ENCODE data around the gene CASQ2.

Gene CASQ2

GRCh38 chr1:115768549-115768948 lies at the start of gene CASQ2:
Gene CASQ2 (minus strand): TSS chr1:115768714. CDS start chr1:115768541, 173 bp downstream.
- no peak for DNase-seq (ENCODE audit: low read depth in 2 of 2)

DNA sequence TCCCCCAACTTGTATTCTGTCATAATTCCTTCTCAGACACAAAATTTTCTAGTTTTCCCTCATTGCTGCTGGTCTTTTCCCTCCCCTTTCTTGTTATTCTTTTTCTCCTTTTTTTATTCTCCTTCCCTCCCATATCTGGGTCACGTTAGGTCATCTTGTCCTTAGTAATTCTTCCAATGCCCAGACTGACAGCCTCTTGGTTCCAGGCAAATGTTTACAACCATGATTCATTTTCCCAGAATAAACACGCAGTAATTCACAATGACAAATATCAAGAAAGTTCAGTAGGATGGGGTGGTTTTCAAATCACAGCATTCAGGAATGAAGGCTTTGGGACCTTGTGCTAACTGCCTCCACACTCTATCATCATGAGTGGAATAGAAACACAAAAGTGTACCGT lies 47.2 kb upstream of the CASQ2 start:
- no peak for DNase-seq (ENCODE audit: low read depth in 2 of 2)

DNA sequence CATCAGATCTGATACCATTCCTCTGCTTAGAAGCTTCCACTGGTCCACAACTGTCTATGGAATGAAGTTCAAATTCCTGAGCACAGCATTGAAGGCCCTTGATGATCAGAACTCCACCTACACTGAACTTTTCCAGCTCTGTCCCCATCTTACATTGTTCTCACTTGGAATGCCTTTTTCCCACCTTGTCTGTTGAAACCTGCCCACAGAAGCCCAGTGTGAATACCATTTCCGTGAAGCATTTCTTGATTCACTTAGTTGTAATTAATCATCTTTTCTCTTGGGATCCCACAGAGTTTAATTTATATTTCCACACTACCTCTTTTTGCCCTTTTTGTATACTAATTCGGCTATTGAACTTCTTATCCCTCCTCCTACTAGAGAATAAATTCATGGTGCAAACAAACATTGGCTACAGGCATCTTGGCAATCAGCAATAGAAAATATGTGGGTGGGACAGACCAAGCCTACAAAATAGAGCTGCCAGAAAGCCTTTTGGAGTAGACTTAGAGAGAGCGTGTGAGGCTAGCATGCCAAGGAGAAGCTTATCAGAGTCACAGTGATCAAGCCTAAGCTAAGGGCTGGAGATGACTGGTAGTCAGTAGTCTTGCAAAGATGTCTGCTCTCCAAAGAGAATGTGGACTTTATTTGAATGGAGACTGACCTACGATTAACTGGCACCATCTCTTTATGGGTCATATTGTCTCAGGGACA lies 46.3 kb upstream of the CASQ2 start:
- DNase-seq (ENCODE audit: low read depth in 2 of 2) = no peak

GRCh38 chr1:115813727-115814126 lies 45.2 kb upstream of the CASQ2 start:
- DNase-seq (ENCODE audit: low read depth in 2 of 2) = no peak

DNA sequence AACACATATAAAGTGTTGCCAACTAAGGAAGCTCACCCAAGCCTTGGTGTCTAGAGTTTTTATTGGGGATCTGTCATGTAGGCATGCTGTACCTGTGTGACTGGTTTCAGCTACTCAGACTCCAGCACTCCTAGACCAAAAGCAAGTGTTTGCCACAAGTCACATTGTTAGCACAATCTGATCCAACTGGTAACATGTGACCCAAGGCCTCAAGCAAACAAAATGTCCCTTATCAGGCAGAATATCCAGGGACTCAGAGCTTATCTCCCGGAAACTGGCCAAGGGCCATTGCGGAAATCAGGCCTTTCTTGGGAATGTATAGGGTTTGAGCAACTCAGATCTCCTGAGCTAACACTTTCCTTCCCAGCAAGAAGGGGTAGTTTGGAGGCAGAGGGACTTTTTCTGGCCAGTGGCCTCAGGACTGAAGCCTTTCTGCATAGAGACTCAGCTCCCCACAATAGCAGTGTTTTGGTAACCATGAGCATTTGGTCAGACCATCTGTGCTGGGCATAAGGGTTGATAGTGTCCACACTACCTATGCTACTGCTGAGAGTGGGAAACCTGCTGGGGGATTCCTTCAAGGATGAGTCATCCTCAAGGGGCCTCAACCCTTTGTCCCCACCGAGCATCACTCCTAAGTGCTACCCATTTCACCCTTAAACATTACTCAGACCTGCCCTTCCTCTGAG lies 42.8 kb upstream of the CASQ2 start:
- DNase-seq (ENCODE audit: low read depth in 2 of 2) = no peak

DNA sequence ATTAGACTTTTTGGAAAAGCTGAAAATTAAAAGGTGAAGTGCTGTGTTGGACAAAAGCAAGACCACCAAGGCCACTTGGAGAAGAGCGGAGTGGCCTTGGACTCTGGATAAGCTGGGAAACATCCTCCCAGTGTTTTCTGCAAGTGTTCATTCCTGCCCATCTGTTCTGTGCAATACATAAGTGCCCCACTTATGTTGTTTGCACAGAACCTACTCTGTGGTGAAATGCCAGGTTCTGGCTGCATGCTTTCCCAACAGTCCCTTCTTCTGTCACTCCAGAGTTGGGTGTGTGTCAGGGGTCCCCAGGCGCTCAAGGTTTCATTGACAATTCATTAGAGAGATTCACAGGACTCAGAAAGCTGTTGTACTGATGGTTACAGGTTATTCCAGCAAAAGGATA lies 42.1 kb upstream of the CASQ2 start:
- DNase-seq (ENCODE audit: low read depth in 2 of 2) = no peak

GRCh38 chr1:115809847-115810246 lies 41.3 kb upstream of the CASQ2 start:
- DNase-seq (ENCODE audit: low read depth in 2 of 2) = no peak

GRCh38 chr1:115809076-115809475 lies 40.6 kb upstream of the CASQ2 start:
- DNase-seq (ENCODE audit: low read depth in 2 of 2) = no peak

GRCh38 chr1:115807723-115808122 lies 39.2 kb upstream of the CASQ2 start:
- DNase-seq (ENCODE audit: low read depth in 2 of 2) = peak in 1 of 2 donors; percentile 11

- no peak for DNase-seq (ENCODE audit: low read depth in 2 of 2)
Observed at GRCh38 chr1:115805597-115805996, 37.1 kb upstream of the CASQ2 start.

DNA sequence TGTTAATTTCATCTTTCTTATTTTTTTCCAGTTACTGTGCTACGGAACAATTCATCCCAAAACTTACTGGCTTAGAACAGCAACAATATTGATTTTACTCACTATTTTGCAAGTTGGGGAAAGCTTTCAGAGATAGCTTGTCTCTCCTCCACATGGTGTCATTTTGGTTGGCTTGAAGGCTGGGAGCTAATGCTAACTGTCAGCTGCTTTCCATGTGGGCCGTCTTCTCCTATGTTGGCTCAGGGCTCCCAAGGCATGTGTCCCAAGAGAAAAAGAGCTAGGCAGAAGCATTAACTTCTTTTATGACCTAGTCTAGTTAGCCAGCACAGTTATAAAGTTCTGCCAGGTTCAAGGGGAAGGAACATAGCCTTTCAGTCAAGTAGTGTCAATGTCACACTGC lies 33.9 kb upstream of the CASQ2 start:
- DNase-seq (ENCODE audit: low read depth in 2 of 2) = no peak

DNA sequence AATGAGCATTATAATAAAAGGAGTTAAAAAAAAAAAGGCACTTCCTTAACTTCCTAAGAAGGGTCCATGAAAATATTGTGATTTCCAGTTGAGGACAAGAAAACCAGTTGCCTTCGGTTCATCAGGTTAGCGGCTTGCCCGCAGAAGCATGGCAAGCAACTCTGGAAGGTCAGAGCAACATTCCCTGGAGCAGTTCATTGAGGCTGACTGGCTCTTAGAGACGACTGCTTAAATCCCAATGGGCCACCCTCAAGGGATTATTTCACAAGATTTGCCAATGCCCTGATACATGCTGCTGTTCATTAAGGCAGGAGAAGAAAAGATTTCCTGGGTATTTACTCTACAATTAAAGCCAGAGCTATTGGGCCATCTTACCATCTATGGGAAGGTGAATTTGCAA lies 29.0 kb upstream of the CASQ2 start:
- DNase-seq (ENCODE audit: low read depth in 2 of 2) = no peak

DNA sequence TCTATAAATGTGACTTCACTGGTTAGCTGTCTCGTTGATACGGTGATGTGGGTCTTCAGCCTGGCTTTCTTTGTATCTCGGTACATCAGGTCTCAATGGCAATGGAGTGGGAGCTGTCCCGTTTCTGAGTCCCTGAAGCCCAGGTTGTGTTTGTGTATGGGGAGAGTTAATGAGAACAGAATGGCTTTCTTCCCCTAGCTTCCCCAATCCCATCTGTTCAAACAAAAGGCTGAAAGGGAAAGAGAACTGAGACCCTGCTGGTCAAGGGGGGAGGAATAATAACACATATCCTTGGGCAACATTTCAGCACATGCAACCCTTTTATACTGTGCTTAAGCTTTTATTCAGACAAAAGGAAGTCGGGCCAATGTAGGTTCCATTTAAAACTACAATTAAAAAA lies 28.4 kb upstream of the CASQ2 start:
- no peak for DNase-seq (ENCODE audit: low read depth in 2 of 2)

DNA sequence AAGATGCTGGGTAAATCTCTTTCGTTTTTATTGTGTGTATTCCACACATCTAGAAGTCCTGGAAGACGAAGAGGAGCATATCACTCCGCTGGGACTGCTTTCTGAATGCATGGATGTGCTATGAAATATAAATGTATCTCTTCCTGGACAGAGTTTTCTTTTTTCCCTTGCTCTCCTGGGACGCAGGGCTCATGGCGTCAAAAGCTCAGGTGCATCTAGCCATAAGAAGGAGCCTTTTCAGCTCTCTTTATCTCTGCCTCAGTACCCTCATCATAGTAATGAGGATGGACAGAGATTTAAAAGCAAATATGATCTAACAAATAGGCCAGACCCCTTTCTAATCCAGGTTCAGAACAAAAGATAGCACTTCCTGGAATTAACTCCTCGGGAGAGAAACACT lies 27.5 kb upstream of the CASQ2 start:
- DNase-seq (ENCODE audit: low read depth in 2 of 2) = no peak

- DNase-seq (ENCODE audit: low read depth in 2 of 2) = no peak
Observed at GRCh38 chr1:115794976-115795639, 26.6 kb upstream of the CASQ2 start.

GRCh38 chr1:115793162-115793561 lies 24.6 kb upstream of the CASQ2 start:
- DNase-seq (ENCODE audit: low read depth in 2 of 2) = no peak

- no peak for DNase-seq (ENCODE audit: low read depth in 2 of 2)
Observed at GRCh38 chr1:115791816-115792215, 23.3 kb upstream of the CASQ2 start.

- DNase-seq (ENCODE audit: low read depth in 2 of 2) = no peak
Observed at GRCh38 chr1:115790846-115791245, 22.3 kb upstream of the CASQ2 start.

GRCh38 chr1:115790356-115790755 lies 21.8 kb upstream of the CASQ2 start:
- no peak for DNase-seq (ENCODE audit: low read depth in 2 of 2)

GRCh38 chr1:115783311-115783710 lies 14.8 kb upstream of the CASQ2 start:
- DNase-seq (ENCODE audit: low read depth in 2 of 2) = no peak

GRCh38 chr1:115782571-115783281 lies 14.2 kb upstream of the CASQ2 start:
- no peak for DNase-seq (ENCODE audit: low read depth in 2 of 2)

DNA sequence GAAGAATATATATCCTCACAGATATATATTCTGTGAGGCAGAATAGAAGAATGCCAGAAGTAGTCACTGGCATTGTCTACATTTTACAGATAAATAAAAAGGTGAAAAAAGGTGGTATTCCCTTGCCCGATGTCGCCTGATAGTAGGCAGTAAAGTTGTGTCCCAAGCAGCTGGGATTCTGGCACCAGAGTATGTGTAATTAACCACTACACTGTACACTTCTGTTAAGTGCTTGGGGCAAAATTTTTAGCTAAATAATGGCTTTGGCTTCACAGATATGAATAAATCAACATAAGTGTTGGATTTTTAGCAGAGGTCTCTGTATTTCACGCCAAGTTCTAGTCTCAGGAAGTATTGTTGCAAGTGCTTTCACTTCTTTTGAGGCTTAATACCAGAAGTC lies 13.3 kb upstream of the CASQ2 start:
- no peak for DNase-seq (ENCODE audit: low read depth in 2 of 2)
